Bronchial epithelial cell (primary cell): ENCODE measurements around the gene PAQR6. TPM values are rescaled to one million over a fixed set of nuclear protein-coding genes. Genes with fewer than 3 reads are reported as not detected.

Source experiments
- DNase-seq: peaks from one replicate; pipeline ENCODE4 v3.0.0-alpha.2; 2010; ENCODE audit warnings: low read depth
- FAIRE-seq: peaks from 2 replicates; lab custom pipeline; 2011; peaks lifted over from hg19 to GRCh38; lab: Jason Lieb, UNC
- H3K27me3 ChIP-seq: 2 replicates; pipeline ENCODE4 v1.5.1; 2011; ENCODE audit warnings: low read length; ENCODE audit not compliant: control insufficient read depth, insufficient read depth
- H3K36me3 ChIP-seq: 2 replicates; pipeline ENCODE4 v1.5.1; 2011; ENCODE audit warnings: low read length; ENCODE audit not compliant: control insufficient read depth, insufficient read depth
- H3K4me3 ChIP-seq: 2 replicates; pipeline ENCODE4 v1.5.1; 2011; ENCODE audit warnings: mild to moderate bottlenecking, low read depth, low read length, control low read depth
- CTCF ChIP-seq: IDR thresholded peaks from 2 replicates; pipeline ENCODE4 v1.5.1; 2011; ENCODE audit warnings: mild to moderate bottlenecking, moderate library complexity, low read length, control low read depth, inconsistent platforms; ENCODE audit not compliant: insufficient read depth, severe bottlenecking
- total RNA-seq: library from RNA; depleted of rRNA; stranded (reverse); fragments of >200 nt; gene quantifications from 2 replicates; pipeline ENCODE4 v1.2.1, GENCODE V29; 2014

PAQR6 gene, protein sequence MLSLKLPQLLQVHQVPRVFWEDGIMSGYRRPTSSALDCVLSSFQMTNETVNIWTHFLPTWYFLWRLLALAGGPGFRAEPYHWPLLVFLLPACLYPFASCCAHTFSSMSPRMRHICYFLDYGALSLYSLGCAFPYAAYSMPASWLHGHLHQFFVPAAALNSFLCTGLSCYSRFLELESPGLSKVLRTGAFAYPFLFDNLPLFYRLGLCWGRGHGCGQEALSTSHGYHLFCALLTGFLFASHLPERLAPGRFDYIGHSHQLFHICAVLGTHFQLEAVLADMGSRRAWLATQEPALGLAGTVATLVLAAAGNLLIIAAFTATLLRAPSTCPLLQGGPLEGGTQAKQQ
- 0.26 and 1.3 TPM in 2 replicates for total RNA-seq

- no peaks in the 10 kb centered on the region for H3K27me3 ChIP-seq
- TF ChIP-seq CTCF: no peak
- DNase-seq (no peak), FAIRE-seq (no peak)
- peaks cover 25% of the 10 kb centered on the region for H3K36me3 ChIP-seq
- H3K4me3 ChIP-seq: no peak within 1 kb of the TSS
Measured at GRCh38 chr1:156247460-156248322, at the start of gene PAQR6. PAQR6 (minus strand) TSS chr1:156248056; CDS start chr1:156246731, 1,325 bp downstream.

DNA sequence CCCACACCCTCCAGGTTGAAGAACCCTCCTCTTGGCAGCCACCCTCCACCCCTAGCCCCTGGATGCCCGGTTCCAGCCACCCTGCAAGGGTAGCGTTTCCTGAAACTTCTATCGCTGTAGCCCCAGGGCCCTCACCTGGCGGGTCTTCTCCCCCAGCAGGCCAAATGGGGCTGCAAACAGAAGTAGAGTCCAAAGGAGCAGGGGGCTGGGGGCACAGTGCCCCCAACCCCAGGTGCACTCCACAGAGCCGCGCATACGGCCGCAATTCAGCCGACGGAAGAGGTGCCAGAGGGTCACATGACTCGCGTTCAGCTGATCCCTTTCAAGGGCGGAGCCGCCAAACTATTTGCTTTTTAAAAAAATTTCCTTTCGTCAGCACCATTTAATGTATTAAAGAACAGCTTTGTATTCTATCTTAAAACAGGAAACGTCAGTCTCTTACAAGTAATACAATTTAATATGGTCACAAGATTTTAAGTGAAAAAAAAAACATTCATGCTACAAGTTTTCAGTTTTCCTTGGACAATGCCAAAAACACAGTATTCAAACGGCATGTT lies 47.6 kb upstream of the PAQR6 start, which contains the start of gene GLMP:
TSS of gene GLMP (minus strand) at position 289 of the 557 bp plus-strand sequence. CDS start at position 255, 34 bp downstream.
- FAIRE-seq: no peak
- H3K36me3 ChIP-seq: peaks cover 4% of the 10 kb centered on the region
- no peaks in the 10 kb centered on the region for H3K27me3 ChIP-seq
- peak within 1 kb of the TSS; percentile 55 for H3K4me3 ChIP-seq
- TF ChIP-seq CTCF: no peak
- peak; percentile 48 for DNase-seq

DNA sequence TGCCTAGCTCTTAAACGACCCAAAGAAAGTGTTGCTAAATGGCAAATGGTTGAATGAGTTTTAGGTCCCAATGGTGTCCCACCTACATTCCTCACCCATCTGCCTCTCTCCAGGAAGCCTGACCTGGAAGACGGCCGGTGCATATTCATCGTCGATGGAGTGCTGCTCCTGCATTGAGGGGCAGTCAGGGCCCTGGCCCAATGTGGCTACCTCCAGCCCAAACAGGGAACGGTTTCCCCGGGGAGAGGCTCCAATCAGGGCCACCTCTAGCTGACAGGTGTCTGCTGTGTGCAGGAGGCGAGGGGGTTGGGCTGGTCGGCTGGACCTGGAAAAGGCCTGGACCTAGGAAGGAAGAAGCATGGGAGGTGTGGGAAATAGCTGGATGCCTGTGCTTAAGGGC lies 46.0 kb upstream of the PAQR6 start:
- H3K4me3 ChIP-seq: no peak overlapping the region
- FAIRE-seq (no peak), DNase-seq (no peak)
- peaks cover 7% of the 10 kb centered on the region for H3K36me3 ChIP-seq
- H3K27me3 ChIP-seq: no peaks in the 10 kb centered on the region
- TF ChIP-seq CTCF: no peak

DNA sequence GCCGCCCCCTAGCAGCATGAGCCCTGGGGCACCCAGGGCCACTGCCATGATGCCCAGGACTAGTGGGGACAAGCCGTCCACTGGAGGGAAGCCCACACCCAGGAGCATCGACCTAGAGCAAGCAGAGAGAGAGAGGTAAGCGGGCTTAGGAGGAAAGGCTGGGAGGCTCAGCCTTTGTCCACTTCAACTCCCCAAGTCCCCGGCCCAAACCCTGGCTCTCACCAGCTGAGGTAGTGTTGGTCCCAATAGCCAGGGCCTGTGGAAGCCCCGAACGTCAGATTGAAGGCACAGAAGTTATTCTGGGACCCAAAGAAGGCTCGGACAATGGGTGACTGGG lies 45.2 kb upstream of the PAQR6 start:
- H3K36me3 ChIP-seq: peaks cover 11% of the 10 kb centered on the region
- TF ChIP-seq CTCF: no peak
- DNase-seq (no peak), FAIRE-seq (no peak)
- no peaks in the 10 kb centered on the region for H3K27me3 ChIP-seq
- H3K4me3 ChIP-seq: no peak overlapping the region

- H3K27me3 ChIP-seq: no peaks in the 10 kb centered on the region
- DNase-seq (peak; percentile 63), FAIRE-seq (no peak)
- no peak overlapping the region for H3K4me3 ChIP-seq
- TF ChIP-seq CTCF: no peak
- H3K36me3 ChIP-seq: peaks cover 12% of the 10 kb centered on the region
Measured at GRCh38 chr1:156291226-156292061, 43.6 kb upstream of the PAQR6 start.
